Muscle of leg (tissue), 11 donors: ENCODE data around the gene ABCD4. TPM values are rescaled to one million over a fixed set of nuclear protein-coding genes. Genes with fewer than 3 reads are reported as not detected.

ENCODE experiments used
- DNase-seq: peaks from one replicate; pipeline ENCODE4 v3.0.0; 2013
- H3K27ac ChIP-seq: one replicate; pipeline ENCODE4 v1.5.1; 2013; ENCODE audit warnings: mild to moderate bottlenecking, low read length, control low read depth
- H3K27me3 ChIP-seq: one replicate; pipeline ENCODE4 v1.6.1; 2013; ENCODE audit warnings: low read length; ENCODE audit not compliant: control insufficient read depth, insufficient read depth
- H3K36me3 ChIP-seq: one replicate; pipeline ENCODE4 v1.6.1; 2013; ENCODE audit warnings: low read length; ENCODE audit not compliant: control insufficient read depth, insufficient read depth
- H3K4me1 ChIP-seq: one replicate; pipeline ENCODE4 v1.6.1; 2013; ENCODE audit warnings: low read length; ENCODE audit not compliant: control insufficient read depth, insufficient read depth
- H3K4me3 ChIP-seq: one replicate; pipeline ENCODE4 v1.5.1; 2013; ENCODE audit warnings: low read length, control low read depth
- H3K9me3 ChIP-seq: replicated peaks from 2 replicates; pipeline ENCODE4 v1.6.1; 2013; ENCODE audit warnings: low read depth, low read length; ENCODE audit not compliant: control insufficient read depth
- WGBS: methylation state at CpG from one replicate; pipeline ENCODE4 v1.1.5; 2013; ENCODE audit warnings: missing lambda C conversion rate; ENCODE audit not compliant: insufficient coverage; 5-methylcytosine and 5-hydroxymethylcytosine counted together
- polyA plus RNA-seq, 8 donors: library from polyadenylated mRNA; unstranded; fragments of 120-200 nt; gene quantifications; one replicate each; pipeline versions ENCODE4 v1.2.1 to v1.2.3, GENCODE V29; 2013; ENCODE audit warnings: inconsistent platforms in 1 of 8, low replicate concordance in 1 of 8; ENCODE audit not compliant: insufficient read length in 8 of 8, insufficient read depth in 1 of 8
- total RNA-seq: library from RNA; stranded (reverse); fragments of 120-200 nt; gene quantifications from one replicate; pipeline ENCODE4 v1.2.4, GENCODE V29; 2013

The ABCD4 gene
- total and polyA plus RNA-seq, 9 donors = 33.5 to 71.0 (median 57.9) TPM

DNA sequence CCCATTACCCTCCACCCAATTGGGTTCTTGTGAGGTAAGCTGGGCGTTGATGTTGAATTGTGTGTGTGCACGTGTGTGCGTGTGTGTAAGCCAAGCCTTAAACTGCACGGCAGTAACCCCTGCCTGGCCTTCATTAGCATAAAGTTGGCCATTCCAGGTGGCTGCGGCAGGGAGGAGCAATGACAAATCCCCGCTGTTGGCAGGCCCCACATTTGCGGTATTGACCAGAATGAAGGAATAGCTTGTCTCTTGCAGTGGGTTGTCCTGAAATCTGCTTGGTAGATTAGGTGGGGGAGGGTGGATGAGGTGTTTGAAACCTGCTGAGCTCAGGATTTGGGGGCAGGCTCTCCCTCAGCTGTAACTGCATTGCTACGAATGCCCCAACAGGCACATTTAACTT lies 56.2 kb downstream of the ABCD4 start:
- 18% methylated on average over 6 of the region's 8 CpGs for WGBS
- Histone ChIP-seq H3K4me1 (no peaks in the 10 kb centered on the region), H3K27ac (no peak overlapping the region), H3K9me3 (no peaks in the 10 kb centered on the region), H3K4me3 (no peak overlapping the region), H3K36me3 (no peaks in the 10 kb centered on the region), H3K27me3 (peaks cover 69% of the 10 kb centered on the region)
- DNase-seq = no peak

DNA sequence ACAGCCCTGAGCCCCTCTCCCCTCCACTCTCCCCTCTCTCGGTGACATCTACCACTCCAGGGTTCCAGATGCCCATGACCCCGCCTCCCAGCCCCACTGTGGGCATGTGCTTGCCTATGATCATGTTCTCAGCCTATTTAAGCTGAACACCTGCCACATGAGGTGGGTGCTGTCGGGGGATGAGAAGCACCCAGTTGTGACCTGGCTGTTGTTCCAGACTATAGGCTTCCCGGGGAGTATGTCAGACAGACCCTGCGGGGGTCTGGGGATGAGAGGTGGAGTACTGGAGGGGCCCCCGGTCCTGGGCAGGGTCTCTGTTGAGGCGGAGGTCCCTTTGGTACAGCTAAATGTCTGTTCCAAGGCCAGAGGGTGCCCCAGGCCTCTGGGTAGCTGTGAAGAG lies 57.4 kb downstream of the ABCD4 start:
- H3K4me3 ChIP-seq = no peak overlapping the region
- H3K4me1 ChIP-seq = peaks cover 12% of the 10 kb centered on the region
- DNase-seq = no peak
- 51% methylated on average over 4 of the region's 7 CpGs for WGBS
- no peaks in the 10 kb centered on the region for H3K36me3 ChIP-seq
- peaks cover 81% of the 10 kb centered on the region for H3K27me3 ChIP-seq
- H3K9me3 ChIP-seq = no peaks in the 10 kb centered on the region
- no peak overlapping the region for H3K27ac ChIP-seq

DNA sequence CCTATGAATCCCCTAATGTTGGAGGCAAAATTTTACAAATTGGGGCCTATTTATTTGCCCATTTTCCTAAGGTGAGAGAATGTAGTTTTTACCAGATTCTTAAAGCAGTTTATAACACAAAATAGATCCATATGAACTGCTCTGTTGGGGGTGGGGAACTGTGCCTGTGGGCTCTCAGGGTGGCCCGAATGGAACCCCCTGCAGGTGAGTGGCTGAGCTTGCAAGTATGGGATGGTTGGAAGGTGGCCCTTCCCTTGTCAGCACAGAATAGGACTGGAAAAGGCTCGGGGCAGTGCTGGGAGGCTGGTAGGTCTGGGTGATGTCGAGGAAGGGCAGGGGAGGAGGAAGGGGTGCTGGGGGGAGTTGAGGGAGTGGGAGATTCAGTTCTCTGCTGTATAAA lies 58.6 kb downstream of the ABCD4 start:
- WGBS = 21% methylated on average over 2 of the region's 3 CpGs
- Histone ChIP-seq H3K9me3 (no peaks in the 10 kb centered on the region), H3K36me3 (no peaks in the 10 kb centered on the region), H3K27ac (no peak overlapping the region), H3K4me3 (no peak overlapping the region), H3K27me3 (peaks cover 93% of the 10 kb centered on the region), H3K4me1 (peaks cover 16% of the 10 kb centered on the region)
- DNase-seq = no peak

DNA sequence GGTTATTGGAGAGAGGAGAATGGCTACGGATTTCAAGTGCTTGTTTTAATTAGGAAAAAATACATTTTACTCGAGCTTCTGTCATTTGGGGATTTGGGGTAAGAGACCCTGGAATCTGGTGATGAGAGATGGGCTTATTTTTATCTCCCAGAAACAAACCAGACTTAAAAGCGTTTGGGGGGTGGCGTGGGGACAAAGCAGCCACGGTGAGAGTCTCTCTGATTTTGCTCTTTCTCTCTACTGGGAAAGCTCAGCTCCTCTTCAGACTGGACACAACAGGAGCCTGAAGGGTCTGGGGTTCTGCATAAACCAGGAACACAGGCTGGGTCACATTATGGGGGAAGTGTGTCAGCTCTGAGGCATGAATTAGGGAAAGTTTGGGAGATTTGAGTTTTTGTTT lies 59.7 kb downstream of the ABCD4 start:
- Histone ChIP-seq H3K4me1 (peaks cover 16% of the 10 kb centered on the region), H3K27me3 (peaks cover 99% of the 10 kb centered on the region), H3K4me3 (no peak overlapping the region), H3K36me3 (no peaks in the 10 kb centered on the region), H3K9me3 (no peaks in the 10 kb centered on the region), H3K27ac (no peak overlapping the region)
- no peak for DNase-seq
- no CpG with 5 or more reads among the region's 5 CpGs for WGBS

DNA sequence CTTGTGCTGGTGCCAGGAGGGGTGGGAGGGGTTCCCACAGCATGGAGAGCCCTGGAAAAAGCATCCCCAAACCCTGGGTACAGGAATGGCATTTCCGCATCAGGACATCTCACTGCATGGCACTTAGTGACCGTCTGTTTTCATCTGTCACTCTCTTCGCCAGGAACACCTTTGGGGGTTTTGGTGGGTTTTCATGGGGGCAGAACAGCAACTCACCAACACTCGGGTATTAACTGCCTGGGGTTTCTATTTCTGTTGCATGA lies 60.0 kb downstream of the ABCD4 start:
- DNase-seq = no peak
- Histone ChIP-seq H3K4me3 (no peak overlapping the region), H3K9me3 (no peaks in the 10 kb centered on the region), H3K27me3 (peaks cover 99% of the 10 kb centered on the region), H3K27ac (no peak overlapping the region), H3K4me1 (peaks cover 16% of the 10 kb centered on the region), H3K36me3 (no peaks in the 10 kb centered on the region)
- WGBS = no CpG with 5 or more reads among the region's 4 CpGs

DNA sequence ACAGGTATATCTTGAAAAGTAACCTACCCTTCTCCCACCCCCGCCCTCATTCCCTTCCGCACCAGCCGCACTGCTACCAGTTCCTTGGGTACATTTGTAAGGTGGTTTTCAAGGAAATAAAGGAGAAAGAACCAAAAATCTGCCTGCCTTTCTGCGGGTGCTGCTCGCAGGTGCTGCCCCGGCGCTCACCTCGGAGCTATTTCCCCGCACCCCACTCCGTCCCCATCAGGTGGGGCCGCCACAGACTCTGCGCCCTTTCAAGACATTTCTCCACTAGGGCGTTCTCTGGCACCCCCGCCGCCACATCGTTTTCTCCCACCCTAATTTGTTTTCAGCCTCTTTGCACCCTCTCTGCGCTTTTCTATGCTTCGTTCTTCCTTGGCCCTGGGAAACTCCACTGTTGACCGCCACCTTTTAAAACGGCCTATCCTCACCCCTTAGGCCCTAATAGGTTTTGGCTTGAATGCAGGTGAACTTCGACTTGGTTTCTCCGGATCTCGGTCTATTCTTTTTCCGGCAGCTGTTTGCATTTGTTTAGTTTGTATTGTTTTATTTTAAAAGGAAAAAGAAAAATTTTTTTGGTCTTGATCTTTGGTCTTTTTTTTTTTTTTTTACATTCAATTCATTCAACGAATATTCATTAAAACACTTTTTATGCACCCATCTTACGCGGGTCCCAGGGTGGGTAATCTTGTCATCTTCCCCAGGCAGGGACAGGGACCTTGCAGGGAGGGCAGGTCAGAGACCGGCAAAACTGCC lies 60.5 kb downstream of the ABCD4 start:
- H3K27me3 ChIP-seq = peaks cover 99% of the 10 kb centered on the region
- no peak for DNase-seq

DNA sequence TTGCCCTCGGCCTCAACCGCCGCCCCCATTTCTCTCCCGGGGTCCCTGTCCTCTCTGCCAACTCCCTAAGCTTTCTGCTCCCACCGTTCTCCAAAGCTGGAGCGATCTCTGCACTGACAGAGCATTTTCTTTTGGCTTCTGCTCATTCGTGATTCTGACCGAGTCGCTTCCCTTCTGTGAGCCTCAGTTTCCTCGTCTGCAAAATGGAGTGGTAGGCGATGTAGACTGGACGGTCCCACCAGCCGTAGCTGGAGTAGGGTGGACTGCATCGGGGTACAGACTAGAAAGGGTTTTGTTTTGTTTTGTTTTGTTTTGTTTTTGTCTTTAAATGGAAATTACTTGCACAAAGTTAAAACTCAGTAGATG lies 61.1 kb downstream of the ABCD4 start:
- Histone ChIP-seq H3K27ac (no peak overlapping the region), H3K4me3 (no peak overlapping the region), H3K9me3 (no peaks in the 10 kb centered on the region), H3K36me3 (no peaks in the 10 kb centered on the region), H3K27me3 (peaks cover 99% of the 10 kb centered on the region), H3K4me1 (peaks cover 16% of the 10 kb centered on the region)
- 5% methylated on average over 10 of the region's 14 CpGs for WGBS
- DNase-seq = no peak

More for the DNA sequence above, 60.5 kb downstream of the ABCD4 start:
- Histone ChIP-seq H3K36me3 (no peaks in the 10 kb centered on the region), H3K4me1 (peaks cover 16% of the 10 kb centered on the region), H3K27ac (no peak overlapping the region), H3K9me3 (no peaks in the 10 kb centered on the region), H3K4me3 (no peak overlapping the region)
- WGBS = 4% methylated on average over 17 of the region's 28 CpGs

DNA sequence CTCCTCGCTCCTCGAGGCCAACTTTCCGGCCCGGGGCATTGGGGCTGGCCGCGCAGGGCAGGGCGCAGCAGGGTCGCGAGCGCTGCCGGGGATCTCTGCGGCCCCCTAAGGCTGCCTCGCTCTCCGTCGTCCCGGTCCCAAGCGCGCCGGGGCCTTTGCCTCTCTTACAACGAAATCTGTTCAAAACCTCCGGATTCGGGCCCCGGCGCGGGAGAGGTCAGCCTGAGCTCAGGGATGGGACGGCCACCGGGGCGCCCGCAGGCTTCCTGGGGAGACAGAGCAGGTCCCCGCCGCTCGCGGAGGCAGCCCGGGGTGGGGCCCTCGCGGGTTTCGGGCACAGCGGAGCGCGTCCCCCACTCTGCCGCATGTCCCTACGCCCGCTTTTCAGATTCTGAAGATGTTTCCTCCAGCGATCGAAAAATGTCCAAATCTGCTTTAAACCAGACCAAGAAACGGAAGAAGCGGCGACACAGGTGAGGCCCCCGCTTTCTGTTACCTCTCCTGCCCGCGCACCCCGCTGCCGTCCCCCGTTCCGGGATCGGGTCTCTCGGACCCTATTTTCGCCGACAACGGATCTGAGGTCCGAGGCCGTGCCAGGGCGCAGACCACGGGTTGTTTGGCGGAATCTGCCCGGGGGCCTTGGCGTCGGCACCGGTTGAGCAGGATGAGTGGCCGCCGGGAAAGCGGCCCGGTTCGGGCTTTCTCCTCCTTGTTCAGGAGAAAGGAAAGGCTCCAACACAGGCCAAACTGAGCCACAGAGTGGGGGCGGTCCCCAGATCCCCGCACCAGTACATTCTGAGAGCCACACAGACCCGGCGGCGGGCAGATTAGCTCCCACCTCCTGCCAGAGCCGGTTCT lies 61.7 kb downstream of the ABCD4 start:
- peak overlapping the region; percentile 10 for H3K4me3 ChIP-seq
- peak; percentile 24 for DNase-seq
- no peaks in the 10 kb centered on the region for H3K9me3 ChIP-seq
- peaks cover 16% of the 10 kb centered on the region for H3K4me1 ChIP-seq
- 1% methylated on average over 79 of the region's 80 CpGs for WGBS
- no peaks in the 10 kb centered on the region for H3K36me3 ChIP-seq
- peaks cover 98% of the 10 kb centered on the region for H3K27me3 ChIP-seq
- no peak overlapping the region for H3K27ac ChIP-seq

DNA sequence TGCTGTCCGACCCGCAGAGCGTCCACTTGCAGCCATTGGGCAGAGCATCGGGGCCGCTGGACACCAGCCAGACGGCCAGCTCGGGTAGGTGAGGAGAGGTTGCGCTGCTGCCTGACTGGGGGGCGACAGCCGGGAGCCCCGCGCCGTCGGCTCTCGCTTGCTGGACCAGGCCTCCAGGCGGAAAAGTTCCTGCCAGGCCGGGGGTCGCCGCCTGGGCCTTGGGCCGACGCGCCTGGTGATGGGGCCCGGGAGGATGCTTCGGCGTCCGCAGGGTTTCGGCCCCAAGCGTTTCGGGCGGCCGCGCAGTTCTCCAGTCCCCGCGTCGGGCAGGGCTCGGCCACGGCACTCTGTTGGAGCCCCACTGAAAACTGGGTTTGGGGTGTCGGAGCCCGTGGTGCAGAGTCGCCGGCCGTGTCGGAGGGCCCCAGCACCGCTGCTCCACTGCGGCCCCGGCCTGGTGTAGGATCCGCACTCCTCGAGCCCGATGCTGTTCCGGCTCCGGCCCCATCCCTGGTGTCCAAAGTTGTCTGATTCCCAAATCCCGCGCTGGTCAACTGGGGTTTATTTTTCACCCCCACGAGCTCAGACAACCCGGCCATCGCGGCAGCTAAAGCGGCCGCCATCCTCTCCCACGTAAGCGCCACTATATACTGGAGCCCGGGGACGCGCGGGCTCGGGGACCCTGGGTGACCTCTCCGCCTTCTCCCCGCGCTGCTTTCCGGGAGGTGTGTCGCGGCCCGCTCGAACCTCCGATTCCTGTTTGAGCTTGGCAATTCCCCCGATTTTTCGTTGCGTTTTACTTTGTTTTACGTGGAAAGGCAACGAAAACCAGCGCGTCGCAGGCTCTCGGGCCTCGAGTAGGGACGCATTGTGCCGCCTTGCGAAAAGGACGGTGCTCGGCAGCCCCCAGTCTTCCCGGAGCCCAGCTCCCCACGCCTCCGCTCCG lies 62.6 kb downstream of the ABCD4 start:
- Histone ChIP-seq H3K9me3 (no peaks in the 10 kb centered on the region), H3K4me3 (peak overlapping the region; percentile 10), H3K36me3 (no peaks in the 10 kb centered on the region), H3K27ac (no peak overlapping the region), H3K4me1 (peaks cover 16% of the 10 kb centered on the region), H3K27me3 (peaks cover 93% of the 10 kb centered on the region)
- under 1% methylated on average over 93 of the region's 94 CpGs for WGBS
- peak; percentile 25 for DNase-seq
